Nephron (organoid): Measurements from ENCODE around the gene MUC2.

ENCODE experiments used
- H3K27ac Mint-ChIP-seq, 3 experiments: 2 replicates each; pipeline ENCODE4 v1.8.0; 2020; ENCODE audit warnings: mixed read lengths in 3 of 3, mild to moderate bottlenecking in 2 of 3, moderate library complexity in 1 of 3
- H3K27me3 Mint-ChIP-seq: 2 replicates; pipeline ENCODE4 v1.8.0; 2021; ENCODE audit warnings: low read depth, mild to moderate bottlenecking, moderate library complexity, mixed read lengths
- H3K36me3 Mint-ChIP-seq: 2 replicates; pipeline ENCODE4 v1.8.0; 2020; ENCODE audit warnings: low read depth, mixed read lengths
- H3K4me1 Mint-ChIP-seq: 2 replicates; pipeline ENCODE4 v1.8.0; 2020; ENCODE audit warnings: mixed read lengths
- H3K4me3 Mint-ChIP-seq, 3 experiments: 2 replicates each; pipeline ENCODE4 v1.8.0; 2020; ENCODE audit warnings: mild to moderate bottlenecking in 3 of 3, mixed read lengths in 3 of 3, moderate library complexity in 2 of 3
- H3K9me3 Mint-ChIP-seq: 2 replicates; pipeline ENCODE4 v1.8.0; 2020; ENCODE audit warnings: mixed read lengths
- TF ChIP-seq, protein P1 (sequence below), 3 experiments: fragments of 200-600 bp; sonication (generic); IDR thresholded peaks; one replicate each; pipeline ENCODE4 v1.5.0; 2021; ENCODE audit warnings: antibody characterized with exemption in 3 of 3; ENCODE audit not compliant: unreplicated experiment in 3 of 3

MUC2 gene

DNA sequence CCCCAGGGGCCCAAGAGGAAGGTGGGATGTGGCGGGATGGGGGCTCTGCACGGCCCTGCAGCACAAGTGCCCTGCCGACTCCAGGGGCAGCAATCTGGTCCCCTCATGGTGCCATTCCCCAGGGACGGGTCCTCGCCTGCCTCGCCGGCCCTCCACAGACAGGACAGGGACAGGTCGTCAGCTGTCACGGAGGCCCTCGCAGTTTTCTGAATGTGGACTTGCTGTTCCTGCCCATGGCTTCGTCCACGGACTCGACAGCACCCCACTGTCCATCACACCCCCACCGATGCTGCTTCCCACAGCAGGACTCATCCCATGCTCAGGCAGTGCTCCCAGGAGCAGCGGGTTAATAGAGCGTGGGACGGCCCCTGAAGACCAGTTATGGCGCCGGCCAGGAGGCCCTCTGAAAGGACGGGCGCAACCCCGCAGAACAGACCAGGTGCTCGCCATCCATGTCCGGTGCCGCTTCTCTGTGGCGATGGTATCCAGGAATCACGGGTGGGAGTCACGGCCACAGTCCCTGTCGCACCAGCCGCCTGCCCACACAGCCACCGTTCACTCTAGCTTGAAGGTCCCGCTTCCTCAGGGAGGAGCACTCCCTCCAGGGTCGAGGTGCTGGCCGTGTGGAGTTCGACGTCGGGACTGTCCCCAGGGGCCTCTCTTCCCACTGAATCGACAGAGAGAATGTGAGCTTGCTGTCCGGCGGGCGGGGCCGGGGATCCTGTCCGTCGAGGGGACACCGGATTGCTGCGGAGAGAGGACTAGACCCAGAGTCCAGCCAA lies 18.5 kb upstream of the MUC2 start:
- Mint-ChIP-seq H3K27me3 (peaks cover 12% of the 10 kb centered on the region), H3K9me3 (no peaks in the 10 kb centered on the region), H3K4me3 (no peak overlapping the region), H3K27ac (no peak overlapping the region), H3K36me3 (no peaks in the 10 kb centered on the region), H3K4me1 (no peaks in the 10 kb centered on the region)
- TF ChIP-seq, protein P1, sequence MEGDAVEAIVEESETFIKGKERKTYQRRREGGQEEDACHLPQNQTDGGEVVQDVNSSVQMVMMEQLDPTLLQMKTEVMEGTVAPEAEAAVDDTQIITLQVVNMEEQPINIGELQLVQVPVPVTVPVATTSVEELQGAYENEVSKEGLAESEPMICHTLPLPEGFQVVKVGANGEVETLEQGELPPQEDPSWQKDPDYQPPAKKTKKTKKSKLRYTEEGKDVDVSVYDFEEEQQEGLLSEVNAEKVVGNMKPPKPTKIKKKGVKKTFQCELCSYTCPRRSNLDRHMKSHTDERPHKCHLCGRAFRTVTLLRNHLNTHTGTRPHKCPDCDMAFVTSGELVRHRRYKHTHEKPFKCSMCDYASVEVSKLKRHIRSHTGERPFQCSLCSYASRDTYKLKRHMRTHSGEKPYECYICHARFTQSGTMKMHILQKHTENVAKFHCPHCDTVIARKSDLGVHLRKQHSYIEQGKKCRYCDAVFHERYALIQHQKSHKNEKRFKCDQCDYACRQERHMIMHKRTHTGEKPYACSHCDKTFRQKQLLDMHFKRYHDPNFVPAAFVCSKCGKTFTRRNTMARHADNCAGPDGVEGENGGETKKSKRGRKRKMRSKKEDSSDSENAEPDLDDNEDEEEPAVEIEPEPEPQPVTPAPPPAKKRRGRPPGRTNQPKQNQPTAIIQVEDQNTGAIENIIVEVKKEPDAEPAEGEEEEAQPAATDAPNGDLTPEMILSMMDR (IDR thresholded peaks at IDR 0.05; ENCODE audit: unreplicated experiment in 3 of 3), result no peak

DNA sequence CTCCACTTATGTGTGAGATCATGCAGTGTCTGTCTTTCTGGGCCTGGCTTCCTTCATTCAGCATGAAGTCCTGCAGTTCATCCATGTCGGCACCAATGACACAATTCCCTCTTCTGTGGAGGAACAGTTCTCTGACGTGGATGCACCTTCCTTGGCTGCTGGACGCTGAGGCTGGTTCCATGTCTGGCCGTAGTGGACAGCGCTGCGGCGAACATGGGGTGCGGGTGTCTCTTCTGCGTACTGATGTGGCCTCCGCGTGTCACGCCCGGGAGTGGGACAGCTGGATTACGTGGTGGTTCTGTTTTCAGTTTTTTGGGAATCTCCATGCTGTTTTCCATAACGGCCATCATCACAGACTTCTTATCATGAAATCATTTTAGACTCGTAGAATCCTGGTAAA lies 16.9 kb upstream of the MUC2 start:
- TF ChIP-seq, protein P1 (IDR thresholded peaks at IDR 0.05; ENCODE audit: unreplicated experiment in 3 of 3), result no peak
- Mint-ChIP-seq H3K27ac (no peak overlapping the region), H3K36me3 (peaks cover 3% of the 10 kb centered on the region), H3K4me3 (no peak overlapping the region), H3K4me1 (no peaks in the 10 kb centered on the region), H3K27me3 (peaks cover 16% of the 10 kb centered on the region), H3K9me3 (peaks cover 11% of the 10 kb centered on the region)

DNA sequence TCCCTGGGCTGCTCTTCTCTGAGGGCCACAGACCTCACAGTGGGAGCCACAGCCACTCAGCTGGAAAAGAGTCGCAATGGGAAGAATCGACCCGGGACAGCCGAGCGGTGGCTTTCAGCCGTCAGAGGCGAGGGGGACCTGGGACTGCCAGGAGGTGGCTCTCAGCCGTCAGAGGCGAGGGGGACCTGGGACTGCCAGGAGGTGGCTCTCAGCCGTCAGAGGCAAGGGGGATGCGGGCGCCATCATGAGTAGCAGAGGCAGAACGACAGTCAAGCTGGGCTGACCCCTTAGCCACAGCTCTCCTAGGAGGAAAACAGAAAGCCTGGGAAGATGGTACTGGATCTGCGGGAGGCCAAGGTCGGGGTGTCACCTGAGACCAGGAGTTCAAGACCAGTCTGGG lies 14.9 kb upstream of the MUC2 start:
- no peak overlapping the region for H3K27ac Mint-ChIP-seq
- no peak overlapping the region for H3K4me3 Mint-ChIP-seq
- peaks cover 3% of the 10 kb centered on the region for H3K36me3 Mint-ChIP-seq
- TF ChIP-seq, protein P1 (IDR thresholded peaks at IDR 0.05; ENCODE audit: unreplicated experiment in 3 of 3), result no peak
- no peaks in the 10 kb centered on the region for H3K4me1 Mint-ChIP-seq
- H3K27me3 Mint-ChIP-seq, result peaks cover 19% of the 10 kb centered on the region
- H3K9me3 Mint-ChIP-seq, result peaks cover 17% of the 10 kb centered on the region

DNA sequence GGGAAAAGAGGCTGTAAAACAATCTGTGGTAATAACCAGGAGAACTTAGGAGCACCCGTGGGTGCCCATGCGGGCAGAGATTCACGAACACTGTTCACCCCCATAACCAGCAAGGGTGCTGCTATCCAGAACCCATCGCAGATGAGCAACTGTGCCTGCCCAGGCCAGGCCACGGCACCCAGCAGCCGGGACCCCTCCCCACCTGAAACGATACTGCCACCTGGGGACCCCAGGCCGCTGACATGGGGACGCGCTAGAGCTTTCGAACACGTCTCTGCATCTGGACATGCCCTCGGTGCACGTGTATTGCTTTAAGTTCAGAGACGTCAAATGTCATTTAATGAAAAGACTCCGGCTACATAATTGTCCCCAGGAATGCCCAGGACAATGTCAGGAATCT lies 14.3 kb upstream of the MUC2 start:
- Mint-ChIP-seq H3K36me3 (peaks cover 3% of the 10 kb centered on the region), H3K4me1 (no peaks in the 10 kb centered on the region), H3K4me3 (no peak overlapping the region), H3K27ac (no peak overlapping the region), H3K27me3 (peaks cover 19% of the 10 kb centered on the region), H3K9me3 (peaks cover 17% of the 10 kb centered on the region)
- TF ChIP-seq, protein P1 (IDR thresholded peaks at IDR 0.05; ENCODE audit: unreplicated experiment in 3 of 3), result no peak

DNA sequence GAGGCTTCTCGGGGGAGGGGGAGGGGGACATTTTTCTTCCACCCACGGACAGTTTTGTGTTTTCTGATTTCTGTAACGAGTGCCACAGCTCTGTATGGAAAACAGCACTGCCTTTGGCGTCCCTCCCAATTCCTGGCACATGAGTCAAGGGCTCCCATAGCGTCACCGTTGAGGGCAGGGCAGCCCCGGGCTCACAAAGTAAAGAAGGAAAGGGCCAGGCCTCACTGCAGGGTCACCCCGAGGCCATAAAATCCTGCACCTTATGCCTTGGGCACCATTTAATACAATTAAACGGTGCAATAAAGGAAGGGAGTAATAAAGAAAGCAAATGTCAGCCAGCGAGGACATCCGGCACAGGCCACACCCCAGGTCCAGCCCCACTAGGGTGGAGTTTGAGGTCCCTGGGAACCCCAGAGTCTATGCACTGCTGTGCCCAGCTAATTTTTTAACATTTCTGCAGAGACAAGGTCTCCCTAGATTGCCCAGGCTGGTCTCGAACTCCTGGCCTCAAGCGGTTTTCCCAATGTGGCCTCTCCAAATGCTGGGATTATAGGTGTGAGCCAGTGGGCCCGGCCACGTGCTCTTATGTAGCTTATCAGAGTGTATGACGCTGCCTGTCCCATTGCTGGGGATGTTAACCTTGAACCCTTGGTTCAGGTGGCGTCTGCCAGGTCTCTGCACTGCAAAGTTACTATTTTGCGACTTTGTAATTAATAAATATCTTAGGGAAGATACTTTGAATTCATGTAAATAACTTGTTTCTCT lies 13.6 kb upstream of the MUC2 start:
- H3K9me3 Mint-ChIP-seq, result peaks cover 17% of the 10 kb centered on the region
- H3K4me1 Mint-ChIP-seq, result no peaks in the 10 kb centered on the region
- TF ChIP-seq, protein P1 (IDR thresholded peaks at IDR 0.05; ENCODE audit: unreplicated experiment in 3 of 3), result no peak
- H3K4me3 Mint-ChIP-seq, result no peak overlapping the region
- H3K27me3 Mint-ChIP-seq, result peaks cover 15% of the 10 kb centered on the region
- no peak overlapping the region for H3K27ac Mint-ChIP-seq
- H3K36me3 Mint-ChIP-seq, result peaks cover 3% of the 10 kb centered on the region
